Heart left ventricle (tissue), 16 donors: Measurements from ENCODE around the gene OR2AG2. TPM values are rescaled to one million over a fixed set of nuclear protein-coding genes. Genes with fewer than 3 reads are reported as not detected.
A peak's percentile ranks its signal among the peaks of the same experiment; 100 is the strongest.

Experiments
- ATAC-seq, 4 donors: fragments of 200-7000 bp; cut with Tn5 transposase; one replicate each; pipeline ENCODE4 v1.9.1; 2020 to 2022; ENCODE audit warnings: moderate library complexity in 4 of 4, mild to moderate bottlenecking in 3 of 4, moderate number of reproducible peaks in 1 of 4
- DNase-seq, 5 donors: peaks; one replicate each; pipeline ENCODE4 v3.0.0-alpha.2; 2020
- H3K27ac ChIP-seq, 12 donors: fragments of 200-600 bp; sonication (generic) in 4 of 12; one replicate each; pipeline versions ENCODE4 v1.5.0 to v1.8.0; 2016 to 2022; ENCODE audit warnings: mild to moderate bottlenecking in 2 of 12
- H3K27me3 ChIP-seq, 9 donors: fragments of 200-600 bp; sonication (generic) in 2 of 9; one replicate each; pipeline versions ENCODE4 v1.5.1 to v1.8.0; 2016 to 2022; ENCODE audit warnings: mild to moderate bottlenecking in 3 of 9
- H3K36me3 ChIP-seq, 9 donors: fragments of 200-600 bp; sonication (generic) in 2 of 9; one replicate each; pipeline versions ENCODE4 v1.5.0 to v1.8.0; 2018 to 2022; ENCODE audit warnings: mild to moderate bottlenecking in 2 of 9
- H3K4me1 ChIP-seq, 12 donors: fragments of 200-600 bp; sonication (generic) in 4 of 12; one replicate each; pipeline versions ENCODE4 v1.5.0 to v1.8.0; 2016 to 2022; ENCODE audit warnings: mild to moderate bottlenecking in 3 of 12
- H3K4me3 ChIP-seq, 12 donors: fragments of 200-600 bp; sonication (generic) in 4 of 12; one replicate each; pipeline versions ENCODE4 v1.5.0 to v1.8.0; 2017 to 2022; ENCODE audit warnings: mild to moderate bottlenecking in 9 of 12, moderate library complexity in 4 of 12
- H3K9me3 ChIP-seq, 12 donors: fragments of 200-600 bp; sonication (generic) in 4 of 12; one replicate each; pipeline versions ENCODE4 v1.5.0 to v1.8.0; 2016 to 2022; ENCODE audit warnings: mild to moderate bottlenecking in 1 of 12
- POLR2A ChIP-seq, 2 donors: fragments of 450-650 bp; IDR thresholded peaks; one replicate each; pipeline ENCODE4 v1.6.1; 2017; ENCODE audit warnings: antibody characterized with exemption in 2 of 2, mild to moderate bottlenecking in 2 of 2, moderate library complexity in 2 of 2
- WGBS, 4 donors: extraction: QIAGEN DNeasy Blood & Tissue Kit in 2 of 4; methylation state at CpG; one replicate each; pipeline versions ENCODE4 v1.1.5 to v1.1.7; 2013 to 2018; 5-methylcytosine and 5-hydroxymethylcytosine counted together
- intact Hi-C, 10 donors: fragments of 100-400 bp; cut with DNase I; formaldehyde crosslinking; loops; one replicate each; pipeline versions ENCODE4 v1.11.1 to v1.14.2; 2022
- polyA plus RNA-seq, 2 donors: library from polyadenylated mRNA; stranded (reverse); fragments of 200-250 nt; gene quantifications; one replicate each; pipeline ENCODE4 v1.2.3, GENCODE V29; 2013
- total RNA-seq, 9 donors: library from RNA; depleted of rRNA in 2 of 9; stranded (reverse); fragments of >200 nt in 2 of 9; fragmentation: NEBNext Ultra II Directional in 3 of 9; extraction: Animal tissue kit (Norgen Biotek cat#: 25700) in 3 of 9; gene quantifications; one replicate each; pipeline versions ENCODE4 v1.1.0 to v1.2.4, GENCODE V29; 2016 to 2023
- TF ChIP-seq, protein P1 (sequence below), 12 donors: fragments of 200-600 bp; sonication (generic) in 4 of 12; IDR thresholded peaks; one replicate each; pipeline versions ENCODE4 v1.5.0 to v1.8.0; 2018 to 2022; ENCODE audit warnings: antibody characterized with exemption in 12 of 12, mild to moderate bottlenecking in 5 of 12
- donor health status: ischemic (EF 13 %, LVEDD 7.1; RV severe dilation, severe dysfunction).
- donor health status: healthy with polysubstance abuse.
- donor health status: DM: no; HTN: yes; CAD: no.
- donor health status: DM: no; HTN: no; CAD: no.
- donor health status: ischemic (EF 25% LVEDD 6.9; RV normal size, moderate dysfunction).
- donor health status: ischemic (EF 25% LVEDD 5.7; RV mildly dilated, moderate dysfunction).
- donor health status: healthy.
- donor health status: DM: yes; HTN: yes; CAD: no.
- donor health status: ischemic (EF 35%, LVEDD 5.7; RV mildly dilated, moderate dysfunction).
- donor health status: nonischemic (EF 11% LVEDD 7.7; RV severe dilation, severe dysfunction).
- donor health status: DM: yes; HTN: yes; CAD: no.
- donor health status: PGD.
- donor health status: ischemic (EF 29% LVEDD 5.4; RV normal size, mild dysfunction).
- donor health status: nonischemic (EF 23%, LVEDD 6.1; RV moderate dilation, normal function).

OR2AG2 gene
- total and polyA plus RNA-seq, 11 donors: 0.01 TPM; not detected in 10

DNA sequence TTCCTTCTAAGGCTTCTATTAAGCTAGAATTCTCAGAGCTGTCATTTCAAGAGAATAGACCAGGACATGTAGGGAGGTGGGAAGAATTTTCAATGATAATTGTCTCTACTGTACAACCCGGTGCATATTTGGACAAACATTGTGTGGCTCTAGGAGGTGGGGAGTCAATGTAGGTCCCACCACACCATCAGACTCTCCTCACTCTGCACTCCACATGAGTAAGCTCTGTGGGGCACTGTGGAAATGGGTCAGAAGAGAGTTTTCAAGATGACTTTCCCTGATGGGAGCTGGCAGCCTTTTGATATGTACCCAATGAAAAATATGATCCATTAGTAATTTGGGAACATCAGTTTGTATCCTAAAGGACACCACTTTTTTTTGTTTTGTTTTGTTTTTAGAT, 33.2 kb downstream of the OR2AG2 start:
- TF ChIP-seq, protein P1, sequence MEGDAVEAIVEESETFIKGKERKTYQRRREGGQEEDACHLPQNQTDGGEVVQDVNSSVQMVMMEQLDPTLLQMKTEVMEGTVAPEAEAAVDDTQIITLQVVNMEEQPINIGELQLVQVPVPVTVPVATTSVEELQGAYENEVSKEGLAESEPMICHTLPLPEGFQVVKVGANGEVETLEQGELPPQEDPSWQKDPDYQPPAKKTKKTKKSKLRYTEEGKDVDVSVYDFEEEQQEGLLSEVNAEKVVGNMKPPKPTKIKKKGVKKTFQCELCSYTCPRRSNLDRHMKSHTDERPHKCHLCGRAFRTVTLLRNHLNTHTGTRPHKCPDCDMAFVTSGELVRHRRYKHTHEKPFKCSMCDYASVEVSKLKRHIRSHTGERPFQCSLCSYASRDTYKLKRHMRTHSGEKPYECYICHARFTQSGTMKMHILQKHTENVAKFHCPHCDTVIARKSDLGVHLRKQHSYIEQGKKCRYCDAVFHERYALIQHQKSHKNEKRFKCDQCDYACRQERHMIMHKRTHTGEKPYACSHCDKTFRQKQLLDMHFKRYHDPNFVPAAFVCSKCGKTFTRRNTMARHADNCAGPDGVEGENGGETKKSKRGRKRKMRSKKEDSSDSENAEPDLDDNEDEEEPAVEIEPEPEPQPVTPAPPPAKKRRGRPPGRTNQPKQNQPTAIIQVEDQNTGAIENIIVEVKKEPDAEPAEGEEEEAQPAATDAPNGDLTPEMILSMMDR (IDR thresholded peaks at IDR 0.05): no peak
- TF ChIP-seq POLR2A (IDR thresholded peaks at IDR 0.05): no peak
- Histone ChIP-seq H3K4me1 (peaks cover 0 to 78% (median 0%) of the 10 kb centered on the region in 12 donors), H3K4me3 (no peak overlapping the region), H3K27me3 (no peaks in the 10 kb centered on the region), H3K9me3 (peaks cover 0 to 7% (median 0%) of the 10 kb centered on the region in 12 donors), H3K36me3 (peaks cover 0 to 4% (median 0%) of the 10 kb centered on the region in 9 donors), H3K27ac (no peak overlapping the region)
- ATAC-seq (no peak), DNase-seq (no peak)
- intact Hi-C loops: loop anchor here in 3 of 10 donors (2.0 kb wide), 2 partner anchors 16 to 18 kb away; no protein-coding TSS in a partner anchor
- 83 to 100% (median 97%) methylated on average over 1 of the region's 1 CpG for WGBS, 4 donors

DNA sequence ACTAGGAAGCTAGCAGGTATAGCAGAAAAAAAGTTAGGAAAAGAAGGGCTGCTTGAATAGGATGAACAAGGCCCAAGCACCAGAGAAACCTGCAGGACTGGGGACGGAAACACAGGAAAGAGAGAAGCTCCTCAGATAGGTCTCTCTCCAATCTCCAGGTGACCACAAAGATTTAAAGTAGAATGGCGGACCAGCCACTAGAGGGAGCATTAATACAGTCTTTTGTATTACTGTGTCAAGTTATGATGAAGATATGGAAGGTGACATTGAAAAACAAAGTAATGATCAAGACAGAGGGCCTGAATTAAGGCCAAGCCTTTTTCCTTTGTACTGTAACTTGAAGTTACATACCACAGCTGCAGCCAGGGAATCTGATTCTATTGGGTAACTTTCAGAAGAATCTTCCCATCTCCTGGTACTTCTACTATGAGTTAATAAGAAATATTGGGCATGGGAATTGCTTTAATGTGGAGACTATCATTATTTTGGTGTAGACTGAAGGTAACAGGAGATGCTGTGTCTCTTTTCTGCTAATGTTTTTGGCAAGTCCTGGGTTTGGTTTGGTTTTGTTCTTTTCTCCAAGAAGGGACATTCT, 33.8 kb downstream of the OR2AG2 start:
- TF ChIP-seq, protein P1 (IDR thresholded peaks at IDR 0.05): peak; percentile 55 to 73 (median 63)
- no peak for TF ChIP-seq POLR2A (IDR thresholded peaks at IDR 0.05)
- Histone ChIP-seq H3K9me3 (peaks cover 0 to 7% (median 0%) of the 10 kb centered on the region in 12 donors), H3K4me3 (no peak overlapping the region), H3K36me3 (peaks cover 0 to 9% (median 4%) of the 10 kb centered on the region in 9 donors), H3K27me3 (no peaks in the 10 kb centered on the region), H3K27ac (no peak overlapping the region), H3K4me1 (peaks cover 0 to 79% (median 0%) of the 10 kb centered on the region in 12 donors)
- intact Hi-C loops: loop anchor here in 3 of 10 donors (2.0 kb wide), 2 partner anchors 17 to 19 kb away; no protein-coding TSS in a partner anchor
- ATAC-seq (peak in 3 of 4 donors; percentile 39 to 68 (median 63)), DNase-seq (peak in 1 of 5 donors; percentile 38)
- WGBS, 4 donors: 14 to 31% (median 20%) methylated on average over 2 of the region's 2 CpGs

DNA sequence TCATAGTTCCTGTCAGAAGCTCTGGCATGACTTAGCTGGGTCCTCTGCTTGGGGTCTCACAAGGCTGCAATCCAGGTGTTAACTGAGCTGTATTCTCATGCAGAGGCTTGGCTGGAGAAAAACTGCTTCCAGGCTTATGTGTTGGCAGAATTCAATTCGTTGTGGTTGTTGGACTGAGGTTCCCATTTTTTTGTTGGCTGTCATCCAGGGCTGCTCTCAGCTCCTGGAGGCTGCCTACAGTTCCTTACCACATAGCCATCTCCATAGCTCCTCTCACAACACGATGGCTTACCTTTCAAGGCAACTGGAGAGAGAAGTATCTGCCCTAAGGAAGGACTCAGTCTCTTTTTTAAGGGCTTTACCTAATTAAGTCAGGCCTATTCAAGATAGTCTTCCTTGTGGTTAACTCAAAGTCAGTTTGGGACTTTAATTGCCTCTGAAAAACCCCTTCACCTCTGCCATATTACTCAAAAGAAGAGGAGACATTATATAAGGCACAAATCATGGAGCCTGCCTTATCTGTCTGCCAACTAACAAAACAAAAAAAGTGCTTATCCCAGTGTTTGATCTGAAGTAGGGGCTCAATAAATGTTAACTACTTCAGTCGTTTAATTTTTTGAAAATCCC, 35.2 kb downstream of the OR2AG2 start:
- WGBS, 4 donors: 63 to 71% (median 67%) methylated on average over 3 of the region's 3 CpGs
- Histone ChIP-seq H3K27me3 (no peaks in the 10 kb centered on the region), H3K27ac (no peak overlapping the region), H3K36me3 (peaks cover 0 to 11% (median 4%) of the 10 kb centered on the region in 9 donors), H3K4me3 (no peak overlapping the region), H3K9me3 (peaks cover 0 to 7% (median 0%) of the 10 kb centered on the region in 12 donors), H3K4me1 (peaks cover 0 to 66% (median 0%) of the 10 kb centered on the region in 12 donors)
- ATAC-seq (no peak), DNase-seq (no peak)
- intact Hi-C loops: no loop called here
- TF ChIP-seq, protein P1 (IDR thresholded peaks at IDR 0.05): no peak
- TF ChIP-seq POLR2A (IDR thresholded peaks at IDR 0.05): no peak

DNA sequence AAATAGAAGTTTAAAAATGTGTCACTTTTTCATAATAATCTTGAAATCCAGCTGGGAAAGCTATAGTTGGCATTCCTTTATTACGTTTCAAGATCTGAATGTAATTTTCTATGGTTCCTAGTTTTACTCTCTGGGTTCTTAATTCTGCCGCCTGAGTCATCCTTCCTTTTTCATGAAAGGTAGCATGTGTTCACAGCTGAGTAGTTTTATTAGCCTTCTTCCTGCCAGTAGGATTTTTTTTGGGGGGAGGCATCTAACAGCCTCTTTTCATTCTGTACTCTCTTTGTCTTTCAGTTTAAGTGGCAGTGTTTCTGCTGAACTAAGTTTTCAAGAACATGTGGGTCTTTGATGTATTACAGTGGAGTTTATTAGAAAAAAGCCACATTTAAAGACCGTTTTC, 36.5 kb downstream of the OR2AG2 start:
- 62 to 74% (median 67%) methylated on average over 3 of the region's 3 CpGs for WGBS, 4 donors
- Histone ChIP-seq H3K27ac (peak overlapping the region in 1 of 12 donors; percentile 51), H3K36me3 (peaks cover 0 to 11% (median 4%) of the 10 kb centered on the region in 9 donors), H3K4me3 (no peak overlapping the region), H3K4me1 (peaks cover 0 to 62% (median 0%) of the 10 kb centered on the region in 12 donors), H3K9me3 (peaks cover 0 to 7% (median 0%) of the 10 kb centered on the region in 12 donors), H3K27me3 (no peaks in the 10 kb centered on the region)
- ATAC-seq: no peak
- intact Hi-C loops: no loop called here
- TF ChIP-seq, protein P1 (IDR thresholded peaks at IDR 0.05): no peak
- TF ChIP-seq POLR2A (IDR thresholded peaks at IDR 0.05): no peak
- DNase-seq: no peak
